Prostate gland (tissue), 2 donors: ENCODE data around the gene KNOP1. TPM values are rescaled to one million over a fixed set of nuclear protein-coding genes. Genes with fewer than 3 reads are reported as not detected.

ENCODE experiments used
- DNase-seq: peaks from one replicate; pipeline ENCODE4 v3.0.0-alpha.2; 2019; ENCODE audit warnings: low spot score
- H3K27ac ChIP-seq, 2 donors: fragments of 200-600 bp; sonication (generic); 2 replicates each; pipeline ENCODE4 v1.5.1; 2017 to 2019
- H3K27me3 ChIP-seq: fragments of 200-600 bp; sonication (generic); replicated peaks from 2 replicates; pipeline ENCODE4 v1.5.1; 2019; ENCODE audit not compliant: insufficient read depth
- H3K36me3 ChIP-seq, 2 donors: fragments of 200-600 bp; sonication (generic); 1 replicate in 1 of 2; 2 replicates in 1 of 2; pipeline versions ENCODE4 v1.5.1 to v1.8.1; 2017 to 2019
- H3K4me1 ChIP-seq: fragments of 200-600 bp; sonication (generic); replicated peaks from 2 replicates; pipeline ENCODE4 v1.5.1; 2019
- H3K4me3 ChIP-seq, 2 donors: fragments of 200-600 bp; sonication (generic); 2 replicates each; pipeline ENCODE4 v1.5.1; 2017 to 2019
- H3K9me3 ChIP-seq: fragments of 200-600 bp; sonication (generic); 2 replicates; pipeline ENCODE4 v1.5.1; 2017
- POLR2A ChIP-seq: fragments of 450-650 bp; IDR thresholded peaks from one replicate; pipeline ENCODE4 v1.6.1; 2016; ENCODE audit warnings: antibody characterized with exemption, mild to moderate bottlenecking
- POLR2AphosphoS5 ChIP-seq: sonication (generic); formaldehyde crosslinking; IDR thresholded peaks from one replicate; pipeline ENCODE4 v1.6.1; 2017; ENCODE audit warnings: antibody characterized with exemption
- WGBS: methylation state at CpG from one replicate; pipeline ENCODE4 v1.1.5; 2018; 5-methylcytosine and 5-hydroxymethylcytosine counted together
- intact Hi-C: fragments of 100-400 bp; cut with DNase I; formaldehyde crosslinking; loops from one replicate; pipeline ENCODE4 v1.14.2; 2022
- total RNA-seq, 2 donors: library from RNA; depleted of rRNA; stranded (reverse); fragments of >200 nt; gene quantifications; one replicate each; pipeline ENCODE4 v1.1.0, GENCODE V29; 2016
- TF ChIP-seq, protein P1 (sequence below), 4 experiments: fragments of 200-600 bp in 2 of 4; fragments of 450-650 bp in 2 of 4; sonication (generic) in 2 of 4; IDR thresholded peaks; 1 replicate in 3 of 4; 2 replicates in 1 of 4; pipeline ENCODE4 v1.5.1; 2016 to 2019; ENCODE audit warnings: antibody characterized with exemption in 4 of 4, mild to moderate bottlenecking in 2 of 4, moderate library complexity in 2 of 4

The KNOP1 gene
- total RNA-seq, 2 donors from 2014 or later, result 11.2 to 26.6 TPM

DNA sequence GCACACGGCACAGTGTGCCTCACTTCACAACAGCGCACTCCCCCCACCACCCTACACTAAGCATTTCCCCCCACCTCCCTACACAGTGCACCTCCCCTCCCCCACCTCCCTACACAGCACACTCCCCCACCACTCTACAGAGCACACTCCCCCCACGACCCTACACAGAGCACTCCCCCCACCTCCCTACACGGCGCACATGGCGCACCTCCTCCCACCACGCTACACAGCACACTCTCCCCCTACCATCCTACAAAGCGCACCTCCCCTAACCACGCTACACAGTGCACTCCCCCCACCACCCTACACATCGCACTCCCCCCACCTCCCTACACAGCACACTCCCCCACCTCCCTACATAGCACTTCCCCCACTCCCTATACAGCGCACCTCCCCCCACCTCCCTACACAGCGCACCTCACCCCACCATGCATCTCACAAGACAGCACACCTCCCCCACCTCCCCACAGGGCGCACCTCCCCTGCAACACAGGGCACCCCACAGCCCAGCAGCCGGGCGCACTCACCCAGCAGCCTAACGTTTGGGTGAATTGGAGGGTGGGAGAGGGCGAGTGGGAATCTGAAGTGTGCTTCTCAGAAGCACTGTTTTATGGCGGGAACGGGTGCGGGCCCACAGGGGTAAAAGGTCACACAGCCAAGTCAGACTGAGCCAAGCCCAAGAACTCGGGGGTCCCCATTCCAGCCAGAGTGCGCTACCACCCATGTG lies 10.3 kb downstream of the KNOP1 start:
- intact Hi-C loops, result no loop called here
- no peaks in the 10 kb centered on the region for H3K4me1 ChIP-seq
- no peaks in the 10 kb centered on the region for H3K9me3 ChIP-seq
- TF ChIP-seq POLR2A, result no peak
- TF ChIP-seq, protein P1, sequence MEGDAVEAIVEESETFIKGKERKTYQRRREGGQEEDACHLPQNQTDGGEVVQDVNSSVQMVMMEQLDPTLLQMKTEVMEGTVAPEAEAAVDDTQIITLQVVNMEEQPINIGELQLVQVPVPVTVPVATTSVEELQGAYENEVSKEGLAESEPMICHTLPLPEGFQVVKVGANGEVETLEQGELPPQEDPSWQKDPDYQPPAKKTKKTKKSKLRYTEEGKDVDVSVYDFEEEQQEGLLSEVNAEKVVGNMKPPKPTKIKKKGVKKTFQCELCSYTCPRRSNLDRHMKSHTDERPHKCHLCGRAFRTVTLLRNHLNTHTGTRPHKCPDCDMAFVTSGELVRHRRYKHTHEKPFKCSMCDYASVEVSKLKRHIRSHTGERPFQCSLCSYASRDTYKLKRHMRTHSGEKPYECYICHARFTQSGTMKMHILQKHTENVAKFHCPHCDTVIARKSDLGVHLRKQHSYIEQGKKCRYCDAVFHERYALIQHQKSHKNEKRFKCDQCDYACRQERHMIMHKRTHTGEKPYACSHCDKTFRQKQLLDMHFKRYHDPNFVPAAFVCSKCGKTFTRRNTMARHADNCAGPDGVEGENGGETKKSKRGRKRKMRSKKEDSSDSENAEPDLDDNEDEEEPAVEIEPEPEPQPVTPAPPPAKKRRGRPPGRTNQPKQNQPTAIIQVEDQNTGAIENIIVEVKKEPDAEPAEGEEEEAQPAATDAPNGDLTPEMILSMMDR (IDR thresholded peaks at IDR 0.05), result no peak
- no peak for TF ChIP-seq POLR2AphosphoS5
- no peak overlapping the region for H3K4me3 ChIP-seq
- H3K27ac ChIP-seq, result no peak overlapping the region
- H3K36me3 ChIP-seq, result peaks cover 0 to 5% of the 10 kb centered on the region in 2 donors
- DNase-seq, result no peak
- 81% methylated on average over 22 of the region's 22 CpGs for WGBS
- no peaks in the 10 kb centered on the region for H3K27me3 ChIP-seq

DNA sequence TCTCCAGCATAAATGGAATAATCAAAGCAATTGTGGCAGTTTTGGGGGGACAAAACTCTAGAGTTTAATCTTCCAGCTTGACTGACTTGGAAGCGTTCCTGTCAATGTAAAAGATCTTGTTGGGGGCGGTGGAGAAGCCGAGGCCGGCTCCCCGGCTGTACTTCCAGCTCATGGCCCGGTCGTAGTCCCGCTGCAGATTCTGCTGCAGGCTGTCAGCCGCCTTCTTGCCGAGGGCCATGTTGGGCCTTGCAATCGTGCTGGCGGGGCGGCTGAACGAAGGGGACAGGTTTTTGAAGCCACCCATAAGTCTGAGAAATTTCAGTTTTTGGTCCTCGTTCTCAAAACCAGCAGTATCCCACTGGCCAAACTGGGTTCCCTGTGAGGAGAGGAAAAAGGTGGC lies 11.2 kb downstream of the KNOP1 start:
- no peak for TF ChIP-seq POLR2AphosphoS5
- TF ChIP-seq POLR2A, result no peak
- TF ChIP-seq, protein P1 (IDR thresholded peaks at IDR 0.05), result no peak
- DNase-seq, result no peak
- 92% methylated on average over 15 of the region's 15 CpGs for WGBS
- Histone ChIP-seq H3K9me3 (no peaks in the 10 kb centered on the region), H3K27me3 (no peaks in the 10 kb centered on the region), H3K4me1 (no peaks in the 10 kb centered on the region), H3K4me3 (no peak overlapping the region), H3K27ac (no peak overlapping the region), H3K36me3 (peaks cover 0 to 5% of the 10 kb centered on the region in 2 donors)
- intact Hi-C loops, result no loop called here

DNA sequence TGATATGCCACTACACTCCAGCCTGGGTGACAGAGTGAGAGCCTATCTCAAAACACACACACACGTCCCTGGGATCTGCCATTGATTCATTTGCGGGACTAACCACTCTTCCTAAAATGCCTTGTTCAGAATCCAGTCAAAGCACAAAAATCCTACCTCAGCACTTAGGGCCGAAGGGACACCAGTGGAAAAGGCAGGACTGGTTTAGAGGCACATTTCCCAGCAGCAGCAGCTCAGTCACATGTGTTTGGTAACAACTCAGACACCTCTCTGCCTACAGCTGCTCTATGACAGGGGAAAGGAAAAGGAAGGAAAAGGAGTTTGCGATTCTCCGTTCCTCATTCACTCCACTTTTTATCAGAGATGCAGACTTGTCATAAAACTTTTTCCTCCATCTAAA lies 12.2 kb downstream of the KNOP1 start:
- 90% methylated on average over 5 of the region's 5 CpGs for WGBS
- Histone ChIP-seq H3K27me3 (no peaks in the 10 kb centered on the region), H3K36me3 (peaks cover 0 to 5% of the 10 kb centered on the region in 2 donors), H3K9me3 (no peaks in the 10 kb centered on the region), H3K4me3 (no peak overlapping the region), H3K27ac (no peak overlapping the region), H3K4me1 (no peaks in the 10 kb centered on the region)
- TF ChIP-seq POLR2AphosphoS5 (no peak), POLR2A (no peak)
- TF ChIP-seq, protein P1 (IDR thresholded peaks at IDR 0.05), result no peak
- intact Hi-C loops, result no loop called here
- no peak for DNase-seq

DNA sequence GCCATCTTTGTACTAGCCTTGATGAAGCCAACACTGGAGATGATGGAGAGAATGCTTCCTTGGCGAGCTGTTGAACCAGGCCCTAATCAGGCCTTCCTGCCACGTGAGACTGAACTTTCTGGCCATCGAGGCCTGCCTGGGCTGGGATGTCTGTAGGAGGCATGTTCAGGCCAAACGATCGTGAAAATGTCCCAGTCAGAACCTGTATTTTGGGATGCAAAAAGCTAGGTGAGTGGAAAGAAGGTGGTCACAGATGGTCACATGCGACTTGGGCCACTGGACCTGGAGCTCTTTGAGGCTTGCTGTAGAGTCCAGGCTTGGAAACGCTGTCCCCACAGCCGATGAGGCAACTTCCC lies 12.9 kb downstream of the KNOP1 start:
- Histone ChIP-seq H3K9me3 (no peaks in the 10 kb centered on the region), H3K27me3 (no peaks in the 10 kb centered on the region), H3K27ac (no peak overlapping the region), H3K4me1 (no peaks in the 10 kb centered on the region), H3K4me3 (no peak overlapping the region), H3K36me3 (peaks cover 0 to 5% of the 10 kb centered on the region in 2 donors)
- intact Hi-C loops, result no loop called here
- WGBS, result 89% methylated on average over 8 of the region's 8 CpGs
- TF ChIP-seq, protein P1 (IDR thresholded peaks at IDR 0.05), result no peak
- TF ChIP-seq POLR2A (no peak), POLR2AphosphoS5 (no peak)
- no peak for DNase-seq
